ENCODE results near the gene CCR5. TPM values are rescaled to one million over a fixed set of nuclear protein-coding genes. Genes with fewer than 3 reads are reported as not detected.

The CCR5 gene
- total RNA-seq, 2 donors from 2014 or later = 0.78 TPM; not detected in 1

DNA sequence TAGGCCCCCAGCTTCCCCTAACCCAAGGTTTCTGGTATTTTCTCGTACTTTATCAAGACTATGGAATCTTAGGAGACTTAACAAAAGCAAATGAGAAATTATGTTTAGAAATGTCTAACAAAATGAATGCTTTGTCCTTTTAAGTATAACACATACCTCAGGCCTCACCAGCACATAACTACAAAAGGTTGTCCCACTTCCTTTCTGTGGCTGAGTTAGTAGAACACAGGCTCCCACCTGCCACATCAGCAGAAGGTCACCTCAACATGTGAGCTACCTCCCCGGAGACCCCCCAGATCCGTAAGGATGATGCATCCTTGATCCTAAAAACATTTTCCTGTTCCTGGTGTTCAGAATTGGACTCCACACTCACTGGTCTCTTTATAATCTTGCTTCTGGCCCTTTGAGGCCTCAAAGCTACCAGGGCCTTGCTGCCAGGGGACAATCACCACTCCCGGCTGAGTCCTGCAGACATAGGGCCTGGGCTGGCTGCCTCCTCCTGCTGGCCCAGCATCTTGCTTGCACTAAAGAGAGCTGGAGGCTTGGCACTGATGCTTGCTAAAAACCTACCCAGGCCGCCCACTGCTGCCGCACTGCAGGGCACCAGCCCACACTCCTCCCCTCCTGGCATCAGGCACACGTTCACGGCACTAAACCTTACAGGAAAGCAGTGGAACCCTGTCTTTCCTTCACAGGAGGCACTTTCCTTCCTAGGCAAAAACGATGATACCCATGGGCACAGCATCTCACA lies 39.2 kb downstream of the CCR5 start:
- WGBS, 2 donors = 89 to 92% methylated on average over 8 to 9 of the region's 9 CpGs
- Histone ChIP-seq H3K27ac (no peak overlapping the region), H3K9me3 (no peaks in the 10 kb centered on the region), H3K36me3 (replicated peaks in 1 of 2; ENCODE audit: insufficient read depth in 1 of 2, low read depth in 2 of 2) (no peaks in the 10 kb centered on the region), H3K4me3 (no peak overlapping the region), H3K27me3 (no peaks in the 10 kb centered on the region), H3K4me1 (peaks cover 26% of the 10 kb centered on the region)
- intact Hi-C loops (cut with DNase I) = no loop called here
- no peak for ATAC-seq
- no peak for DNase-seq
- TF ChIP-seq, protein P1, sequence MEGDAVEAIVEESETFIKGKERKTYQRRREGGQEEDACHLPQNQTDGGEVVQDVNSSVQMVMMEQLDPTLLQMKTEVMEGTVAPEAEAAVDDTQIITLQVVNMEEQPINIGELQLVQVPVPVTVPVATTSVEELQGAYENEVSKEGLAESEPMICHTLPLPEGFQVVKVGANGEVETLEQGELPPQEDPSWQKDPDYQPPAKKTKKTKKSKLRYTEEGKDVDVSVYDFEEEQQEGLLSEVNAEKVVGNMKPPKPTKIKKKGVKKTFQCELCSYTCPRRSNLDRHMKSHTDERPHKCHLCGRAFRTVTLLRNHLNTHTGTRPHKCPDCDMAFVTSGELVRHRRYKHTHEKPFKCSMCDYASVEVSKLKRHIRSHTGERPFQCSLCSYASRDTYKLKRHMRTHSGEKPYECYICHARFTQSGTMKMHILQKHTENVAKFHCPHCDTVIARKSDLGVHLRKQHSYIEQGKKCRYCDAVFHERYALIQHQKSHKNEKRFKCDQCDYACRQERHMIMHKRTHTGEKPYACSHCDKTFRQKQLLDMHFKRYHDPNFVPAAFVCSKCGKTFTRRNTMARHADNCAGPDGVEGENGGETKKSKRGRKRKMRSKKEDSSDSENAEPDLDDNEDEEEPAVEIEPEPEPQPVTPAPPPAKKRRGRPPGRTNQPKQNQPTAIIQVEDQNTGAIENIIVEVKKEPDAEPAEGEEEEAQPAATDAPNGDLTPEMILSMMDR (IDR thresholded peaks at IDR 0.05) = no peak
- TF ChIP-seq POLR2A (IDR thresholded peaks at IDR 0.05) = no peak

DNA sequence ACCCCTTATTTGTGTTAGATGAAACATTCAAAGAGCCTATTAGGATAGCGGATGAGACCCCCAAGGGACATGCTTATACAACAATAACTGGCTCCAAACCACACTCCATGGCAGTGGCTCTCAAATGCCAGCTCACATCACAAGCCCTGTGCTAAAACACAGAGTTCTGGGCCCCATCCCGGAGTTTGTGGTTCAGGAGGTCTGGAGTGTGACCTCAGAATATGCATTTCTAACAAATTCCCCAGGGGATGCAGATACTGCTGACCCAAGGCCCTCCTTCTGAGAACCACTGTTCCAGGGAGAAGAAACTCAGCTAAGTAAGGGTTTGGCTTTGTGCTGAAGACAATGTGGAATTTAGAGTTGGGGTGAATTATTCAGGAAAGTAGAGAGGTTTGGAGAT lies 39.9 kb downstream of the CCR5 start:
- Histone ChIP-seq H3K27ac (no peak overlapping the region), H3K36me3 (replicated peaks in 1 of 2; ENCODE audit: insufficient read depth in 1 of 2, low read depth in 2 of 2) (no peaks in the 10 kb centered on the region), H3K27me3 (no peaks in the 10 kb centered on the region), H3K4me1 (peaks cover 19% of the 10 kb centered on the region), H3K9me3 (no peaks in the 10 kb centered on the region), H3K4me3 (no peak overlapping the region)
- no peak for ATAC-seq
- intact Hi-C loops (cut with DNase I) = no loop called here
- no peak for DNase-seq
- WGBS, 2 donors = 94 to 96% methylated on average over 2 of the region's 2 CpGs
- TF ChIP-seq POLR2A (IDR thresholded peaks at IDR 0.05) = no peak
- TF ChIP-seq, protein P1 (IDR thresholded peaks at IDR 0.05) = no peak

DNA sequence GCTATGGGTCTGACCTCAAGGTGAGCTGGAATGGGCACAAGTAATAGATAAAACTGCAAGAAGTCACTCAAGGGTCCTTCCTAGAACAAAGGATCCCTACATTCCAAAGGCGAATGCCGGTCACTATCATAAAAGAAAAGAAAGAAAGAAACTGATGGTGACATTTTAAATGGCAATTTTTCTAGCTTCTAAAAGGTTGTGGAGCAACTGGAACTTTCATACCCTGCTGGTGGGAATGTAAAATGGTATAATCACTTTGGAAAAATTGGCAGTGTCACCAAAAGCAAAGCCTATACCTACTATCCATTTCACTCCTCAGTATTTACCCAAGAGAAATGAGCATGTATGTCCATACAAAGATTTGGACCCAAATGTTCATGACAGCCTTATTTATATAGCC lies 40.5 kb downstream of the CCR5 start:
- DNase-seq (no peak), ATAC-seq (no peak)
- no peaks in the 10 kb centered on the region for H3K9me3 ChIP-seq
- H3K36me3 ChIP-seq (replicated peaks in 1 of 2; ENCODE audit: insufficient read depth in 1 of 2, low read depth in 2 of 2) = no peaks in the 10 kb centered on the region
- intact Hi-C loops (cut with DNase I) = no loop called here
- H3K4me3 ChIP-seq = no peak overlapping the region
- no peaks in the 10 kb centered on the region for H3K27me3 ChIP-seq
- H3K4me1 ChIP-seq = peaks cover 19% of the 10 kb centered on the region
- TF ChIP-seq, protein P1 (IDR thresholded peaks at IDR 0.05) = no peak
- TF ChIP-seq POLR2A (IDR thresholded peaks at IDR 0.05) = no peak
- 69 to 92% methylated on average over 2 of the region's 2 CpGs for WGBS, 2 donors
- H3K27ac ChIP-seq = no peak overlapping the region

DNA sequence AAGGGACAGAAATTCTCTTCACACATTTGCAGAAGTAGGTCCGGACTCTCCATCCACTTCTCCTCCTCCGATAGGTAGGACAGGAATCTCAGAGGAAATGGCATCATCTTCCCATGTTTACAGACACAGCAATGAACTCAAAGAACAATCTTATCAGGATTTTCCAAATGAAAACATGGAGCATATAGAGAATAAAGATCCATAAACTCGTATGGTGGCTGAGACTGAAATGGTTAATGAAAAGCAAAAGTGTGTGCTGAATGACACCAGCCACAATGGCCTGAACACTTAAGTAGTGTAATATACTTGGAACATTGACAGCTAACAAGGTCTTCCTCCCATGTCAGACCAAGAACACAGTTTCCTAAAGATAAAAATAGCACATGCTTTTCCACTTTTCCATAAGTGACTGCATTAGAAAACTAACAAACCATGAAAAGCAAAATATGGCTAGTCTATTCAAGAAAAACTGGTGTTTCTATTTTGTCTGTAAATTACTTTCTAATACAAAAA lies 42.1 kb downstream of the CCR5 start:
- intact Hi-C loops (cut with DNase I) = no loop called here
- Histone ChIP-seq H3K4me1 (peaks cover 13% of the 10 kb centered on the region), H3K27me3 (no peaks in the 10 kb centered on the region), H3K4me3 (no peak overlapping the region), H3K9me3 (no peaks in the 10 kb centered on the region), H3K36me3 (replicated peaks in 1 of 2; ENCODE audit: insufficient read depth in 1 of 2, low read depth in 2 of 2) (no peaks in the 10 kb centered on the region), H3K27ac (no peak overlapping the region)
- 61 to 77% methylated on average over 3 of the region's 3 CpGs for WGBS, 2 donors
- TF ChIP-seq, protein P1 (IDR thresholded peaks at IDR 0.05) = no peak
- no peak for TF ChIP-seq POLR2A (IDR thresholded peaks at IDR 0.05)
- no peak for DNase-seq
- no peak for ATAC-seq

DNA sequence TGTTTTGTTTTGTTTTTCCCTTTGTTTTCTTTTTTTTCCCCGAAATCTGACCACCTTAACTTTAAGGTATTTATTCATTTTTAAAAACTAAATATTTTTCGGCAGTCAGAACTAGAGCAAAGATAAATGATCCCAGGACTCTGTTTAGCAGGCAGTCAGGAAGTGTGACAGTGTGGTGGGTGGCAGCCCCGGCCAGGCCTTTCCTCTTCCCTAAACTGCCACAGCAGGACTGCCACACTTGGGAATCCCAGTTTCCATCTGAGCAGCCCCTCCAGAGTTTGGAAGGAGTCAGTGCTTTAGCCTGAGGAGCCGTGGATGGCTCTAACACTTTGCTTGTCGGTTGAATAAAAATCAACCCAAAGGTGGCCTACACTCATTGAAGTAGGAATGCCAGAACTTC lies 43.2 kb downstream of the CCR5 start:
- ATAC-seq (no peak), DNase-seq (no peak)
- Histone ChIP-seq H3K36me3 (replicated peaks in 1 of 2; ENCODE audit: insufficient read depth in 1 of 2, low read depth in 2 of 2) (no peaks in the 10 kb centered on the region), H3K4me1 (peaks cover 13% of the 10 kb centered on the region), H3K27me3 (no peaks in the 10 kb centered on the region), H3K9me3 (no peaks in the 10 kb centered on the region), H3K27ac (no peak overlapping the region), H3K4me3 (no peak overlapping the region)
- WGBS, 2 donors = 72 to 78% methylated on average over 5 of the region's 5 CpGs
- TF ChIP-seq POLR2A (IDR thresholded peaks at IDR 0.05) = no peak
- TF ChIP-seq, protein P1 (IDR thresholded peaks at IDR 0.05) = no peak
- intact Hi-C loops (cut with DNase I) = no loop called here
